ENCODE measurements around the gene KNTC1. TPM values are rescaled to one million over a fixed set of nuclear protein-coding genes. Genes with fewer than 3 reads are reported as not detected.

KNTC1 gene
- total RNA-seq, 1 experiment from 2014 or later = 54.2 TPM

Other genes starting within 250 kb of the KNTC1 start
- 19.7 and 21.6 TPM in 2 replicates for gene CLIP1, start 104.6 kb upstream of the KNTC1 start, total RNA-seq (2014; rRNA removed; shearing (Covaris generic))
- 19.4 and 24.7 TPM in 2 replicates for gene ZCCHC8, start 26.3 kb upstream of the KNTC1 start, total RNA-seq (2014; rRNA removed; shearing (Covaris generic))
- 30.9 and 62.7 TPM in 2 replicates for gene RSRC2, start 313 bp upstream of the KNTC1 start, total RNA-seq (2014; rRNA removed; shearing (Covaris generic))
- not detected in 2 replicates for gene HCAR2, start 176.1 kb downstream of the KNTC1 start, total RNA-seq (2014; rRNA removed; shearing (Covaris generic))
- gene HCAR3, start 189.6 kb downstream of the KNTC1 start, total RNA-seq (2014; rRNA removed; shearing (Covaris generic)) = not detected in 2 replicates
- gene HCAR1, start 203.6 kb downstream of the KNTC1 start, total RNA-seq (2014; rRNA removed; shearing (Covaris generic)) = not detected in 2 replicates
- 21.9 and 23.4 TPM in 2 replicates for gene DENR, start 225.6 kb downstream of the KNTC1 start, total RNA-seq (2014; rRNA removed; shearing (Covaris generic))
- gene CCDC62, start 247.3 kb downstream of the KNTC1 start, total RNA-seq (2014; rRNA removed; shearing (Covaris generic)) = 0.49 and 0.54 TPM in 2 replicates

Measured in G401 (cell line).